Hepatocyte (in vitro differentiated cells): Measurements from ENCODE around the gene KCNN2.

Experiments
- CTCF ChIP-seq: fragments of 200-600 bp; sonication (generic); IDR thresholded peaks from 2 replicates; pipeline ENCODE4 v1.5.1; 2016; ENCODE audit warnings: antibody characterized with exemption, mild to moderate bottlenecking; ENCODE audit not compliant: poor library complexity
- EZH2 ChIP-seq: fragments of 200-600 bp; sonication (generic); IDR thresholded peaks from 2 replicates; pipeline ENCODE4 v1.6.1; 2016; ENCODE audit warnings: antibody characterized with exemption, mild to moderate bottlenecking, borderline replicate concordance

GRCh38 chr5:114435885-114436299 lies 74.0 kb downstream of the KCNN2 start:
- TF ChIP-seq CTCF (no peak), EZH2 (no peak)
